NCI-H82 (cell line): ENCODE results near the gene KLC1.

Experiments used
- DNase-seq: peaks from one replicate; lab custom pipeline; 2025; lab: John Stamatoyannopoulos, UW

The KLC1 gene

DNA sequence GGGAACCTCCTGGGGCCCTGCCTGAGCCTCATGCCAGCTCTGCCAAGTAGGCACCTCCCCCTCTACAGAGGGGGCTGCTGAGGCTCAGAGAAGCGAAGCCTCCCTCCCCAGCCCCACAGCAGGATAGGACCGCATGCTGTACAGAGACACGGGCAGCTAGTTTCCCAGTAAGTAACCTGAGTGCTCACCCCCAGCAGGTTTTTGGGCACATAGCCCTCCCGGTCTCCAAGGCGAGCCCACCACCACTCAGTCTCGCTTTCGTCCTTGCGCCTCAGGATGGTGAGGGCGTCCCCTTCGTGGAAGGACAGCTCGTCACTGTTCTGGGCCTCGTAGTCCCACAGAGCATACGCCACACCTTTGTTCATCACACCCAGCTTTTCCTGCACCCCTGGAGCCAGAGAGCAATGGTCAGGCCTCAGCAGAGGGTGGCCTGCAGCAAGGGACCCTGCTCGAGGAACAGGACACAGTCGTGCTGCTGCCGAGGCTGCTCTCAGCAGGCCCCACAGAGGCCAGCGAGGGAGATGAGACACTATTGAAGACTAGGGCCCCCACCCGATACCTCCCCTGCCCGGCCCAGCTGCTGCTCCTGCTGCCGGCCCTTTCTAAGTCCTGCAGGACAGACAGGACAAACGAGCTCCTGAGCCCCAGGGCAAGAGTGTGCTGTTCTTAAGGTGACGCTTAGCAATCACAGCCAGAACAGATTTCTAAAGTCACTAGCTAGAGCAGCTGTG lies 107.0 kb downstream of the KLC1 start:
- peak; percentile 12 for DNase-seq

DNA sequence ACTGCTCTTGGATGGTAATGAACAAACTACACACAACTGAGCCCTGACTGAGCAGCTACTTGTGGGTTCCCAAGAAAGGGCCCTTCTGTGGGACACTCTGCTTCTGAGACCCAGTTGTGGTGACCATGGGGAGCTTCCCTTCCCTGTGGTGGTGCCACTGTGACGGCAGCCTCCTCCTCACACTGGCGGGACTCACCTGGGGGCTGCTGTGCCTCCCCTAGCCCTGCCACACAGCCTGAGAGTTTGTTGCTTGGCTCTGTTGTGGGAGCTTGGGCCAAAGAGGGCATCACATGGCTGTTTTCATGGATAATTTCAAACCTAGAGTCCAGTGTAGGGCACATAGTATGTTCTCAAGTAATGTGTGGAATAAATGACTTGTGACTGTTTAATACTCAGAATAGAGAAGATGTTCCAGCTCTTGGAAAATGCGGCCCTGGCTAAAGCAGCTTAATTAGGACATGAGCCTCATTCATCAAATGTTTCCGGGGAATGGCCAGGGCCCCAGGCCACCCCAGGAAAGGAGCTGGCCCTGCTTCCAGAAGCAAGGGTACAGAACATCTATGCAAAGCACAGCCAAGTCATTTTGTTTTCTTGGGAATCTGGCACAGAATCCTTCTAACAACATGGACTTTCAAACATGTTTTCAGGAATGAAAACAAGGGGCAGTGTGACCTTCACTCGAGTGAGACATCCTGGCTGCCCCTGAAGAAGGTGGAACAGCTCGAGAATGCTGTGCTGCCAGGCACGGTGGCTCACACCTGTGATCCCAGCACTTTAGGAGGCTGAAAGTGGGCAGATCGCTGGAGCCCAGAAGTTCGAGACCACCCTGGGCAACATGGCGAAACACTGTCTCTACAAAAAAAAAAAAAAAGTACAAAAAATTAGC lies 107.8 kb downstream of the KLC1 start:
- DNase-seq: no peak

DNA sequence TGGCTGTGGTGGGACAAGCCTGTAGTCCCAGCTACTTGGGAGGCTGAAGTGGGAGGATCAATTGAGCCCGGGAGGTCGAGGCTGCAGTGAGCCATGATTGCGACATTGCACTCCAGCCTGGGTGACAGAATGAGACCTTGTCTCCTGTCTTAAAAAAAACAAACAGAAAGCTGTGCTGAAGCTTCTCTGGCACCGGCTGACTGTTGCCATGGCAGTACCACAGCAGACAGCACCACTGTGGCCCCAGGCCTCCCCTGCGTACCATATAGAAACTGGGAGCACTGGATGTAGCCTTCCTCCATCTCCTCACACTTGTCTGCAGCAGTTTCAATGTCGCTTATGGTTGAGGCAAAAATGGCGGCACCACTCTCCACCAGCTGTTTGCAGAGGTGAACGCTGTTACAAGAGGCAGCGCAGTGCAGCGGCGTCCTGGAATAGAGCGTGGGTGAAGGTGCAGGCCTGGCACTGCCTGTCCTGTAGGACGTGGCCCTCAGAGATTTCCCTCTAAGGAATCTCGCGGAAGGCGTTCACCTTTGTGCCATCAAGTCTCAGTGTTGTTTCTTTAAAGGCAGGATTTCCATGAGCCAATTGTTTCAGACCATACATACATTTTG lies 108.5 kb downstream of the KLC1 start:
- DNase-seq: no peak

DNA sequence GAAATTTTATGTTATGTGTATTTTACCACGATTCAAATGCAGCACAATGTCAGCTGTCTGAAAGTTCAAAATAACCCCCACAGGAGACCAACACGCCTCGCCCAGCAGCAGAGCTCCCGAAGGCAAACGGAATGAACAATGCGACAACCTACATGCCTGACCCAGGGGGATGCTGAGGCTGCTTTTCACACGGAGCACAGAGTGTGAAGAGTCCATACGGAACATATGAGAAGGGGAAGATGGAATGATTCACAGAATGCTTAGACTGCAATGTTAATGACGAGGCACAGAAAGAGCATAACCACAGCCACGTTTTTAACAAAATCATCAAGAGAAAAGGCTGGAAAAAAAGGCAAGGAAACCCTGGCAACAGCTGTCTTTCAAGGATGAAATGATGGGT lies 109.2 kb downstream of the KLC1 start:
- no peak for DNase-seq

- DNase-seq: no peak
Observed at GRCh38 chr14:103738701-103739451, 109.9 kb downstream of the KLC1 start.

DNA sequence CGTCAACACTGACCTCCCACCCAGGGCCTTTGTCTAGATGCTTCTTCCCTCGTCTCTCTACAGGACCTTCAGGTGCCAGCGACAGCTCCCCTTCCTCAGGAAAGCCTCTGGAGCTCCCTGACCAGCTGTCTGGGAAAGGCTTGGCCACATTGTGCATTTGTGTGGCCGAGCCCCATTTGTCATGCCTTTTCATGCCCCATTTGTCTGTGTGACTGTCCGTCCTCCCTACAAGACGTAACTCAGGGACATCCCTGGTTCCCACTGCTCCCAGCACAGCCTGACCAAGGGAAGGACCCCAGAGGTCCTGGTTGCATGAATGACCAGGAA lies 110.4 kb downstream of the KLC1 start:
- DNase-seq: no peak

DNA sequence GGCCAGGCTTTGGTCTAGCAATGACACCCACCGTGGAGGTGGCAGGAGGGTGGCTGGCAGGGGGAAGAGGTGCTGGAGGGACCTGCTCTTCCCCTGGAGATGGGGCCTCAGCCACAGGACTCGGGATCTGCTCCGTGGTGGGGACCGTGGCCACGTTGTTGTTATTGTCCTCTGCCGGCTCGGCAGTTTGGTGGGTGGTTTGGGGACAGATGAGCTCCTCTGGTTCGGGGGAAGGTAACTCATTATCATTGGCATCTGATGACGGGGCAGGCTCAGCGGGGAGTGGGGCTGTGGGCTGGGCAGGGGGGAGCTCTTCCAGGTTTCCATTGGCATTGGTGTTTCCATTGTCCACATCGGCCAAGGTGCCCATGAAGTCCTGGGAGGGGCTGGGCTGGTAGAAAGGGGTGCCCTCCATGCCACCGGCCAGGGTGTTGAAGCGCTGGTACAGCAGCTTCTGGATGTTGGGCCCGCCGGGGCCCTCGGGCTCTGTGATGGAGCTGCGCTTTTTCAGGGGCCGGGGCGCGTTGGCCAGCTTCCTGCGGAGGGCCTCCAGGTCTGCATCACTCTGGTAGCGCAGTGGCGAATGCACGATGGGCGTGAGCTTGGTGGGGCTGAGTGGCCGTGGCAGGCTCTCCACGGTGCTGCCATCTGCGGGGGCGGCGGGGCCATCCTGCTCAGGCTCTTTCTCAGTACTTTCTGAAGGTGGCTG lies 110.9 kb downstream of the KLC1 start:
- DNase-seq: no peak

DNA sequence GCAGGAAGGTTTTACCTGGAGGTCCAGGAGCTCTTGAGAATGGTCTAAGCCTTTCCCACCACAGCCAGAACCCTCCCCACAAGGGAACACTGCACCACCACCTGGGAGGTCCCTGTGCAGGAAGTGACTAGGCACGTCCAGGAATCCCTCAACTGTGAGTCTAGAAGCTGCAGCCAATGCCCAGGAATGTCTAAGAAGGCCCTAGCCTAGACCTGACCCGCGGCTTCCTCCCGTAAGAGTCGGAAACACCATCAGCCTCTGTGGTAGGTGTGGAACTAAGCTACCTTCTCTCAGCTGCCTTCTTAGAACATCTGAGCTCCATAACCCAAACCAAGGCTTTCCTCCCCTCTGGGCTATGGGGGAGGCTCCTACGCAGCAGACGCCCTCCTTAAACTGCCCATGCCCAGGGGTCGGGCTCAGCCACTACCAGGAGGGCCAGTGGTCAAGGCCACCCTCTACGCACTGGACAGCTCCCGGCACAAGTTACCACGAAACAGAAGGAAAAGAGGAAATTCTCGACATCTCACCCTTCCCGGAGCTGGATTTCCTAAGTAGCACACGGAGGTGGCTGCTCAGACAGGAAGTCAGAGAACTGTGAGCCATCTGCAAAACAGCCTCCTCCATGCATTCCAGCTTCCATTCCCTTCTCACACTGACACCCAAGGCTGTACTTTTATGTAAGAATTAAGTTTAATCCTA lies 112.1 kb downstream of the KLC1 start:
- DNase-seq: no peak

- no peak for DNase-seq
Observed at GRCh38 chr14:103741876-103742275, 112.9 kb downstream of the KLC1 start.

DNA sequence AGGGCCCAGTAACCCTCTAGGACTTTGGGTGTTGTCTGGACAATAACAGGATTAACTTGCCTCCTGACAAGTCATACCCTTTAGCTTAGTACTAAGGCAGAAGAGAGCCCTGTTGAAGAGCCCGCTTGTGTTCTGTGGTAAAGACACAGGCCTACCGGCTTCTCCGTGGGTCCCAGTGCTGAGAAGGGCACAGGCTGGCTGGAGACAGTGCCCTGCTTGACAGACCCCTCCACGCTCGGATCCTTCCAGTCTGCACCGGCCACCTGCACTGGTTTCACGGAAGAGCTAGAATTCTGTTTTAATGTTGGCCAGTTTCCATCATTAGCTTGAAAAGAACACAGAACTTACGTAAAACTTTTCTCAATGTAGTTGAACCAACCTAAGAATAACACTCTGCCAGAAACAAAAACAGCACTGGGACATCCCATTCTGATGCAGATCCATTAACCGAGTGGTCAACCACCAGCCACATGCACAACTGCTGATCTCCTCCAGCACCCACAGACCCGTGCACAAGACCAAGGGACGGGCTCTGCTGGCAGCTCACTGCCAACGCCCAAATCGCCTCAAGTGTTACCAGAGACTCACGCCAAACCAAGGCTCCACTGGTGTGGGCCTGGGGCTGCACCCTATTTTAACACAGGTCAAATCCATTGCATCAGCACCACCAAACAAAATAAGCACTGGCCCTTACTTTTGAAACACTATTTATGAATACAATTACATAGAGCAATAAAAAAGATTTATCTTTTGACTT lies 113.7 kb downstream of the KLC1 start:
- peak; percentile 30 for DNase-seq

- DNase-seq: no peak
Observed at GRCh38 chr14:103743691-103744090, 114.7 kb downstream of the KLC1 start.

GRCh38 chr14:103744621-103745395 lies 115.8 kb downstream of the KLC1 start:
- DNase-seq: no peak

GRCh38 chr14:103745424-103745823 lies 116.4 kb downstream of the KLC1 start:
- no peak for DNase-seq

GRCh38 chr14:103746701-103747100 lies 117.7 kb downstream of the KLC1 start:
- DNase-seq: no peak

- no peak for DNase-seq
Observed at GRCh38 chr14:103748534-103748857, 119.5 kb downstream of the KLC1 start.

- no peak for DNase-seq
Observed at GRCh38 chr14:103749452-103749851, 120.4 kb downstream of the KLC1 start.

- DNase-seq: no peak
Observed at GRCh38 chr14:103749860-103750259, 120.8 kb downstream of the KLC1 start.
